Cardiac muscle cell (in vitro differentiated cells and primary cell): Measurements from ENCODE around the gene ARHGDIA. TPM values are rescaled to one million over a fixed set of nuclear protein-coding genes. Genes with fewer than 3 reads are reported as not detected.

ENCODE experiments used
- DNase-seq, 2 donors: peaks; one replicate each; pipeline versions ENCODE4 v3.0.0 to v3.0.0-alpha.2; 2010 to 2017; ENCODE audit warnings: low read depth in 1 of 2, low spot score in 1 of 2
- H3K27ac ChIP-seq: fragments of 200-600 bp; sonication (generic); 2 replicates; pipeline ENCODE4 v1.5.1; 2016
- H3K27me3 ChIP-seq: fragments of 200-600 bp; sonication (generic); 2 replicates; pipeline ENCODE4 v1.6.0; 2016; ENCODE audit warnings: control low read depth
- H3K36me3 ChIP-seq: fragments of 200-600 bp; sonication (generic); 2 replicates; pipeline ENCODE4 v1.5.1; 2016; ENCODE audit warnings: control low read depth
- H3K4me1 ChIP-seq: fragments of 200-600 bp; sonication (generic); 2 replicates; pipeline ENCODE4 v1.8.1; 2017; ENCODE audit warnings: low read depth, mild to moderate bottlenecking, mixed run types
- H3K4me3 ChIP-seq: fragments of 200-600 bp; sonication (generic); 2 replicates; pipeline ENCODE4 v1.5.1; 2016; ENCODE audit warnings: mild to moderate bottlenecking
- H3K9me3 ChIP-seq: fragments of 200-600 bp; sonication (generic); 2 replicates; pipeline ENCODE4 v1.5.1; 2017; ENCODE audit warnings: low read depth, mild to moderate bottlenecking, control low read depth
- polyA plus RNA-seq: library from polyadenylated mRNA; unstranded; fragments of >200 nt; fragmentation: Nextera tagmentation; extraction: Ambion mirVana; gene quantifications from 2 replicates; pipeline ENCODE4 v1.2.1, GENCODE V29; 2016
- total RNA-seq: library from RNA; depleted of rRNA; stranded (reverse); fragments of >200 nt; gene quantifications from 2 replicates; pipeline ENCODE4 v1.2.3, GENCODE V29; 2016
- TF ChIP-seq, protein P1 (sequence below): IDR thresholded peaks from 2 replicates; pipeline ENCODE4 v1.5.1; 2012; ENCODE audit warnings: low read depth, mild to moderate bottlenecking, low read length

Gene ARHGDIA
- total and polyA plus RNA-seq, 2 experiments from 2014 or later, result 101 to 163 TPM

DNA sequence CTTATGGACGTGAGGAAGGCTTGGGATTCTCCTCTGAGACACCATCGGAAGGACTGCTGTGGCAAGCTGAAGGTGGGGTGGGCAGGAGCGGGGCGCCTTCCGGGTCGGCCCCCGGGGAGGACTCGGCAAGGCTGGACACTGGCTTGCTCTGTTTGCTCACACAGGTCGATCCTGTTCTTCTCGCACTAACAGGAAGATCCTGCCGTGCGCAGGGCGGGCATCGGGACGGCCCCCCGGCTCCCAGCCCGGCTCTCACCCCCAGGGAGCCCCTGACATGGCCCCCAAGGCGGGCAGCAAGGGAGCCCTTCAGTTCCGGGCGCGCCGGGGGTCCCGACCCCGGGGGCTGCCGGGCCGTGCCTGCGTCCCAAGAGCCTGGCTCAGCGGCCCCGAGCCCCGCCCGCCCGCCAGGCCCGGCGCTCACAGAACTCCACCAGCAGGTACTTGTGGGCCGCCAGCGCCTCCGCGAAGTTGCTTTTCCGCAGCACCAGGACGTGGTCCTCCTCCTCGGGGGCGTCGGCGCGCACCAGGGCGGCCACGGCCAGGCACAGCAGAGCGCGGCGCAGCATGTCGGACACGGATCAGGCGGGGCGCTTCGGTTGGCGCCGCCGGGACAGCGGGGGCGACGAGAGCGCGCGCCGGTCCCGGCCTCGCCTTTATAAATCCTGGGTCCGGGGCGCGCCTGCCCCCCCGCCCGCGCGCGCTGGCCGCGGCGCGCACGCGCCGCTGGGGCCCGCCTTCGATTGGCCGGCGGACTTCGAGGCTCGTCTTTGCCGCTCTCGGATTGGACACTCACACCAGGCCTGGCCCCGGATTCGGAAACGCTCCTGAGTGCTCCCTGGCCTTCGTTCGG is 11.0 kb downstream of the ARHGDIA start, which contains the start of gene P4HB:
TSS of gene P4HB (minus strand) at position 630 of the 850 bp plus-strand sequence. CDS start at position 566, 64 bp downstream.
- TF ChIP-seq, protein P1, sequence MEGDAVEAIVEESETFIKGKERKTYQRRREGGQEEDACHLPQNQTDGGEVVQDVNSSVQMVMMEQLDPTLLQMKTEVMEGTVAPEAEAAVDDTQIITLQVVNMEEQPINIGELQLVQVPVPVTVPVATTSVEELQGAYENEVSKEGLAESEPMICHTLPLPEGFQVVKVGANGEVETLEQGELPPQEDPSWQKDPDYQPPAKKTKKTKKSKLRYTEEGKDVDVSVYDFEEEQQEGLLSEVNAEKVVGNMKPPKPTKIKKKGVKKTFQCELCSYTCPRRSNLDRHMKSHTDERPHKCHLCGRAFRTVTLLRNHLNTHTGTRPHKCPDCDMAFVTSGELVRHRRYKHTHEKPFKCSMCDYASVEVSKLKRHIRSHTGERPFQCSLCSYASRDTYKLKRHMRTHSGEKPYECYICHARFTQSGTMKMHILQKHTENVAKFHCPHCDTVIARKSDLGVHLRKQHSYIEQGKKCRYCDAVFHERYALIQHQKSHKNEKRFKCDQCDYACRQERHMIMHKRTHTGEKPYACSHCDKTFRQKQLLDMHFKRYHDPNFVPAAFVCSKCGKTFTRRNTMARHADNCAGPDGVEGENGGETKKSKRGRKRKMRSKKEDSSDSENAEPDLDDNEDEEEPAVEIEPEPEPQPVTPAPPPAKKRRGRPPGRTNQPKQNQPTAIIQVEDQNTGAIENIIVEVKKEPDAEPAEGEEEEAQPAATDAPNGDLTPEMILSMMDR, result no peak
- H3K4me1 ChIP-seq, result peaks cover 16% of the 10 kb centered on the region
- H3K27me3 ChIP-seq, result no peaks in the 10 kb centered on the region
- H3K9me3 ChIP-seq, result no peaks in the 10 kb centered on the region
- H3K27ac ChIP-seq, result peak within 1 kb of the TSS; percentile 95
- peak within 1 kb of the TSS; percentile 87 for H3K4me3 ChIP-seq
- peak in 1 of 2 donors; percentile 14 for DNase-seq
- peaks cover 10% of the 10 kb centered on the region for H3K36me3 ChIP-seq

DNA sequence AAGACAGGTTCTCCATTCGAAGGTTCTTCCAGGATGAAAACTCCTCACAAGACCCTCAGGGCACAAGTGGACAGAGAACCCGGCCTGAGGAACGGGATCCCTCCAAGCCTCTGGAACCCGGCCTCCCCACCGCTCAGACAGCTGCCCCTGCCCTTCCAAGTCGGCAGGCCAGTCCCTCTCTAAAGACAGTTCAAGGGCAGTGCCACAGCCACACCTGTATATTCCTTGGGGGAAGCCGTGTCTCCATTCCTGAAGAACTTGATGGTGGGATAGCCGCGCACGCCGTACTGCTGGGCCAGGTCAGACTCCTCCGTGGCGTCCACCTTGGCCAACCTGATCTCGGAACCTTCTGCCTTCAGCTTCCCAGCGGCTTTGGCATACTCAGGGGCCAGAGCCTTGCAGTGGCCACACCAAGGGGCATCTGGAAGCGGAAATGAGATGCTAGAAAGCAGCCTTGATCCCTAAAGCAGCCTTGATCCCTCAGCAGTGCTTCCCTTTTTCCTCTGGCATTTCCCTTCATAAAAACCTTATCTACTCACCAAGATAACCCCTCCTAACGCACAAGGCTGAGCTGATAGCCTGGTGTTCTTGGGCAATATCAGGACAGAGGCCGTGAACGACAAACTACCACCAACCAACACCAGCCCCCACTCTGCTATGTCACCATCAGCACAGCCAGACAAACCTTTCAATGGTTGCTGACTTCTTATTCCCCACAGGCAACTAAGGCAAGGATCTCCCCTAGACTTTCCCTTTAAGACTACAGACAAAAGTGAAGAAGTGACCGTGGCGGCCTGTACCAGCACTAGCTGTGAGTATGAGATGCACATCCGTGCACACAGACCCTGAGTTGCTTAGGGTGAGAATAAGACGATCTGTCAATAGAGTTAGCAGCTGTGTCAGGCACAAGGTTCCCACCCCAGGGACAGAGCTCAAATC is 11.9 kb downstream of the ARHGDIA start:
- Histone ChIP-seq H3K4me1 (peaks cover 16% of the 10 kb centered on the region), H3K27me3 (no peaks in the 10 kb centered on the region), H3K9me3 (no peaks in the 10 kb centered on the region), H3K4me3 (peak overlapping the region; percentile 87), H3K36me3 (peaks cover 14% of the 10 kb centered on the region), H3K27ac (peak overlapping the region; percentile 95)
- peak in 1 of 2 donors; percentile 31 for DNase-seq
- TF ChIP-seq, protein P1, result no peak

DNA sequence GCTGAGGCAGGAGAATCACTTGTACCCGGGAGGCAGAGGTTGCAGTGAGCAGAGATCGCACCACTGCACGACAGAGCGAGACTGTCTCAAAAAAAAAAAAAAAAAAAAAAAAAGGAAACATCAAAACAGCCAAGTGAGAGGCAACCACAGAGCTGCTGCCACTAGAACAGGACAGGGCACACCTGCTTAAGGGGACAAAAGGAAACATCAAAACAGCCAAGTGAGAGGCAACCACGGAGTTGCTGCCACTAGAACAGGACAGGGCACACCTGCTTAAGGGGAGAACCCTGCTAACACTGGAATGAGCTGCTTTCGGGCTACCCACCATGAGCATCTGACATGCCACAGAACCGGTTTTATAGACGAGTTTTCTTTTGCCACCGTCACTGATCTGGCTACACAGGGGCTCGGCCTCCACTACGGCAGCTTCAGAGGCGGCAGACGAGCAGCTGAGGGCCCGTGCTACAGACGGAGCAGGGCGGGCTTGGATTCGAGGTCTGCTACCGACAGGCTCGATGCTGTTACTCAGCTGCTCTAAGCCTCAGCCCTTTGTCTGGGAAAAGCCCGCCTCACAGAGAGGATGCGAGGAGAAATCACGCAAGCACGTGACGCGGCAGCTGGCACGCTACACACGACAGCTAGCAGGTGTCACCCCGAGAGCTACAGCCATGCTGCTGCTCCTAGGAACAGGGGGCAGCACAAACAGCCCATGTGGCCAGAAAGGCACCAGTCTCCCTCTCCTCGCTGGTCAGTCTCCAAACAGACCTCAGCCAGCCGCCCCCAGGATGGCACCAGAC is 12.8 kb downstream of the ARHGDIA start:
- peaks cover 20% of the 10 kb centered on the region for H3K36me3 ChIP-seq
- TF ChIP-seq, protein P1, result no peak
- H3K27me3 ChIP-seq, result no peaks in the 10 kb centered on the region
- H3K27ac ChIP-seq, result no peak overlapping the region
- H3K4me3 ChIP-seq, result no peak overlapping the region
- H3K9me3 ChIP-seq, result no peaks in the 10 kb centered on the region
- H3K4me1 ChIP-seq, result peaks cover 16% of the 10 kb centered on the region
- DNase-seq, result no peak

DNA sequence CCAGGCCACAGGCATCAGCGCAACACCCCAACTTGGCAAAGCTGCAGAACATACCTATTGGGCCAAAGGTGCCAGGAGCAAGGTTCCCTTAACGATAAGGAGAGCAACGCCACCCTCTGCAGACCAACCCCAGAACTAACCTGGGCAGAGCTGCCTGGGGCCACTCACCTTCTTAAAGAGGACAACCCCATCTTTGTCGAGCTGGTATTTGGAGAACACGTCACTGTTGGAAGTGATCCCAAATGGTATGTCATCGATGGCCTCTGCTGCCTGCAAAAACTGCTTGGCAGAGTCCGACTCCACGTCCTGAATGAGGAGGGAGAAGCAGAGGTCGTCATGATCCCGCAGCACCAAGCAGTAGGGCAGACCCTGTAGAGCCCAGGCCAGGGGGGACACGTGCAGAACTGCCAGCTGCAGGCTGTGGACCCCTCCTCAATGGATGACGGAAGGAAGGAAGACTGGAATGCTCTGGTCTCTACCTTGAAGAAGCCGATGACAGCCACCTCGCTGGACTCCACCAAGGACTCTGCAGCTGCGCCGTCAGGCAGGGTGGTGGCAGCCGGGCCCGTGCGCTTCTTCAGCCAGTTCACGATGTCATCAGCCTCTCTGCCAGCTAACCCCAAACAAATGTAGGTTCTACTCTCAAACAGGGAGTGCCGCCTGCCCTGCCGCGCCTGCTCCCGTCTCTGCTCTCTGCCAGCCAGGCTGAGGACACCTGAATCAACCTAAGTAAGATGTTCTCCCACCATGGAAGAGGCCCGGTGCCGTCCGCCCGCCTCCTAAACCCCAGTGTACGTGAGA is 16.0 kb downstream of the ARHGDIA start:
- DNase-seq, result no peak
- Histone ChIP-seq H3K4me3 (no peak overlapping the region), H3K9me3 (no peaks in the 10 kb centered on the region), H3K36me3 (peaks cover 36% of the 10 kb centered on the region), H3K27ac (no peak overlapping the region), H3K27me3 (no peaks in the 10 kb centered on the region), H3K4me1 (peaks cover 9% of the 10 kb centered on the region)
- TF ChIP-seq, protein P1, result no peak
